WTC11 (cell line): ENCODE measurements around the gene FCER1G.

ENCODE experiments used
- ATF2 ChIP-seq: sonication (generic); formaldehyde crosslinking; IDR thresholded peaks from 2 replicates; pipeline ENCODE4 v1.8.1; 2022; ENCODE audit warnings: low read depth, missing genetic modification reagents, borderline replicate concordance
- HMGA2 ChIP-seq: fragments of 250-450 bp; sonication (Bioruptor Pico); IDR thresholded peaks from 2 replicates; pipeline ENCODE4 v1.4.0; 2021; ENCODE audit warnings: mild to moderate bottlenecking, moderate library complexity
- ZNF532 ChIP-seq: fragments of 250-450 bp; sonication (Bioruptor Pico); IDR thresholded peaks from 2 replicates; pipeline ENCODE4 v1.9.0; 2021; ENCODE audit warnings: mild to moderate bottlenecking, borderline replicate concordance
- TF ChIP-seq, protein P1 (sequence below): fragments of 200-600 bp; IDR thresholded peaks from 2 replicates; pipeline ENCODE4 v1.8.0; 2022; ENCODE audit warnings: antibody characterized with exemption

GRCh38 chr1:161166669-161167548 is 48.2 kb upstream of the FCER1G start:
- TF ChIP-seq ATF2 (CRISPR knock-in tag) (no peak), ZNF532 (no peak), HMGA2 (CRISPR knock-in tag) (no peak)
- TF ChIP-seq, protein P1, sequence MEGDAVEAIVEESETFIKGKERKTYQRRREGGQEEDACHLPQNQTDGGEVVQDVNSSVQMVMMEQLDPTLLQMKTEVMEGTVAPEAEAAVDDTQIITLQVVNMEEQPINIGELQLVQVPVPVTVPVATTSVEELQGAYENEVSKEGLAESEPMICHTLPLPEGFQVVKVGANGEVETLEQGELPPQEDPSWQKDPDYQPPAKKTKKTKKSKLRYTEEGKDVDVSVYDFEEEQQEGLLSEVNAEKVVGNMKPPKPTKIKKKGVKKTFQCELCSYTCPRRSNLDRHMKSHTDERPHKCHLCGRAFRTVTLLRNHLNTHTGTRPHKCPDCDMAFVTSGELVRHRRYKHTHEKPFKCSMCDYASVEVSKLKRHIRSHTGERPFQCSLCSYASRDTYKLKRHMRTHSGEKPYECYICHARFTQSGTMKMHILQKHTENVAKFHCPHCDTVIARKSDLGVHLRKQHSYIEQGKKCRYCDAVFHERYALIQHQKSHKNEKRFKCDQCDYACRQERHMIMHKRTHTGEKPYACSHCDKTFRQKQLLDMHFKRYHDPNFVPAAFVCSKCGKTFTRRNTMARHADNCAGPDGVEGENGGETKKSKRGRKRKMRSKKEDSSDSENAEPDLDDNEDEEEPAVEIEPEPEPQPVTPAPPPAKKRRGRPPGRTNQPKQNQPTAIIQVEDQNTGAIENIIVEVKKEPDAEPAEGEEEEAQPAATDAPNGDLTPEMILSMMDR = no peak
